Lower leg skin (tissue), 3 donors: ENCODE results near the gene CD247.

Experiments used
- POLR2A ChIP-seq, 2 donors: fragments of 450-650 bp; IDR thresholded peaks; one replicate each; pipeline ENCODE4 v1.6.1; 2016 to 2017; ENCODE audit warnings: antibody characterized with exemption in 2 of 2, mild to moderate bottlenecking in 1 of 2, moderate library complexity in 1 of 2
- TF ChIP-seq, protein P1 (sequence below), 3 donors: fragments of 450-650 bp; IDR thresholded peaks; one replicate each; pipeline ENCODE4 v1.5.1; 2016; ENCODE audit warnings: antibody characterized with exemption in 3 of 3, mild to moderate bottlenecking in 3 of 3, moderate library complexity in 2 of 3

DNA sequence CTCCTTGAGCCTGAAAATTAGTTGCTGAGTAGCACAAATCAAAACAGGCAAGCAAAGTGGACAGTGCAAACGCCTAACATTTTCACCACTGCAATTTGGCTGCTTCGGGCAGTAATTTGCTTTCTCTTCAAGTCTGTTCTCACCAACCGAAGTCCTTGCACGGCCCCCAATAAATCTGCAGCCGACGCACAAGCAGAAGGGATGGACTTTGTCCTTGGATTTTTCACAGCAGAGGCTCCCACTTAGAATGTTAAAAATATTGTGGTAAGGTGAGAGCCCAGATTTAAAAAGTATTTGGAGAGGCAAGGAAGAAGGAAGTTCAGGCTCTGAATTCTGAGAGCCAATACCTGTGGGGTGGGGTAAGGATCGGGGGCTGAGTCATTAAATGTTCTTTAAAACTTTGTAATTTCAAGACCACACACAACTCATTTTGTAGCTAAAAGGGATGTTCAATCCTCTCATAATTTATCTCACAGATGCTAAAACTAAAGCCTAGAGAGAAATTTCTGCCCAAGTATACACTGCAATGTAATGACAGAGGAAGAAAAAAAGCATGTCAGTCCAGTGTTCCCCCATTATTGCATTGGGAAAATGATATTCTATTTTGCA, 6.2 kb downstream of the CD247 start:
- TF ChIP-seq, protein P1, sequence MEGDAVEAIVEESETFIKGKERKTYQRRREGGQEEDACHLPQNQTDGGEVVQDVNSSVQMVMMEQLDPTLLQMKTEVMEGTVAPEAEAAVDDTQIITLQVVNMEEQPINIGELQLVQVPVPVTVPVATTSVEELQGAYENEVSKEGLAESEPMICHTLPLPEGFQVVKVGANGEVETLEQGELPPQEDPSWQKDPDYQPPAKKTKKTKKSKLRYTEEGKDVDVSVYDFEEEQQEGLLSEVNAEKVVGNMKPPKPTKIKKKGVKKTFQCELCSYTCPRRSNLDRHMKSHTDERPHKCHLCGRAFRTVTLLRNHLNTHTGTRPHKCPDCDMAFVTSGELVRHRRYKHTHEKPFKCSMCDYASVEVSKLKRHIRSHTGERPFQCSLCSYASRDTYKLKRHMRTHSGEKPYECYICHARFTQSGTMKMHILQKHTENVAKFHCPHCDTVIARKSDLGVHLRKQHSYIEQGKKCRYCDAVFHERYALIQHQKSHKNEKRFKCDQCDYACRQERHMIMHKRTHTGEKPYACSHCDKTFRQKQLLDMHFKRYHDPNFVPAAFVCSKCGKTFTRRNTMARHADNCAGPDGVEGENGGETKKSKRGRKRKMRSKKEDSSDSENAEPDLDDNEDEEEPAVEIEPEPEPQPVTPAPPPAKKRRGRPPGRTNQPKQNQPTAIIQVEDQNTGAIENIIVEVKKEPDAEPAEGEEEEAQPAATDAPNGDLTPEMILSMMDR (IDR thresholded peaks at IDR 0.05): no peak
- no peak for TF ChIP-seq POLR2A (IDR thresholded peaks at IDR 0.05)
